Mesenchymal stem cell (in vitro differentiated cells and primary cell): ENCODE results near the gene SLC1A7.

Experiments used
- DNase-seq: peaks from one replicate; pipeline ENCODE4 v3.0.0-alpha.2; 2013
- H2AFZ ChIP-seq: one replicate; pipeline ENCODE4 v1.6.1; 2013; ENCODE audit warnings: low read depth, mild to moderate bottlenecking, control low read depth, inconsistent platforms, low read length, moderate library complexity
- H2AK5ac ChIP-seq: 2 replicates; pipeline ENCODE4 v1.6.1; 2013; ENCODE audit warnings: low read length, moderate library complexity, mild to moderate bottlenecking, inconsistent platforms; ENCODE audit not compliant: severe bottlenecking
- H2BK120ac ChIP-seq: one replicate; pipeline ENCODE4 v1.6.1; 2013; ENCODE audit warnings: low read depth, mild to moderate bottlenecking, inconsistent platforms, low read length, moderate library complexity
- H2BK12ac ChIP-seq, 2 experiments: one replicate each; pipeline ENCODE4 v1.6.1; 2013; ENCODE audit warnings: inconsistent platforms in 2 of 2, low read length in 2 of 2, mild to moderate bottlenecking in 2 of 2, moderate library complexity in 2 of 2, control low read depth in 1 of 2
- H2BK15ac ChIP-seq: one replicate; pipeline ENCODE4 v1.6.1; 2013; ENCODE audit warnings: mild to moderate bottlenecking, low read depth, inconsistent platforms; ENCODE audit not compliant: poor library complexity, severe bottlenecking
- H2BK5ac ChIP-seq: 2 replicates; pipeline ENCODE4 v1.6.1; 2013; ENCODE audit warnings: low read depth, mild to moderate bottlenecking, low read length, control low read depth, inconsistent platforms; ENCODE audit not compliant: poor library complexity, severe bottlenecking
- H3K14ac ChIP-seq, 2 experiments: one replicate each; pipeline ENCODE4 v1.6.1; 2013; ENCODE audit warnings: inconsistent platforms in 2 of 2, low read length in 2 of 2, control low read depth in 1 of 2, mild to moderate bottlenecking in 1 of 2, moderate library complexity in 1 of 2
- H3K18ac ChIP-seq, 2 experiments: one replicate each; pipeline ENCODE4 v1.6.1; 2013; ENCODE audit warnings: inconsistent platforms in 2 of 2, low read length in 2 of 2, control low read depth in 1 of 2, low read depth in 1 of 2, mild to moderate bottlenecking in 1 of 2
- H3K23ac ChIP-seq, 2 experiments: one replicate each; pipeline ENCODE4 v1.6.1; 2013; ENCODE audit warnings: inconsistent platforms in 2 of 2, low read length in 2 of 2, mild to moderate bottlenecking in 2 of 2, moderate library complexity in 2 of 2, control low read depth in 1 of 2
- H3K27ac ChIP-seq: 2 replicates; pipeline ENCODE4 v1.5.1; 2013; ENCODE audit warnings: mild to moderate bottlenecking, moderate library complexity, low read length, control low read depth, inconsistent platforms; ENCODE audit not compliant: poor library complexity, severe bottlenecking
- H3K27me3 ChIP-seq, 2 experiments: 2 replicates each; pipeline versions ENCODE4 v1.6.1 to v1.7.0; 2013; ENCODE audit warnings: low read length in 2 of 2, mild to moderate bottlenecking in 2 of 2, moderate library complexity in 2 of 2, control low read depth in 1 of 2, inconsistent platforms in 1 of 2; ENCODE audit not compliant: control insufficient read depth in 1 of 2, insufficient read depth in 1 of 2
- H3K36me3 ChIP-seq, 2 experiments: 2 replicates each; pipeline versions ENCODE4 v1.6.1 to v1.7.0; 2013; ENCODE audit warnings: low read length in 2 of 2, control low read depth in 1 of 2, inconsistent platforms in 1 of 2, low read depth in 1 of 2, mild to moderate bottlenecking in 1 of 2; ENCODE audit not compliant: insufficient read depth in 2 of 2, control insufficient read depth in 1 of 2
- H3K4ac ChIP-seq, 2 experiments: one replicate each; pipeline ENCODE4 v1.6.1; 2013; ENCODE audit warnings: inconsistent platforms in 2 of 2, low read length in 2 of 2, mild to moderate bottlenecking in 2 of 2, moderate library complexity in 2 of 2, control low read depth in 1 of 2, low read depth in 1 of 2
- H3K4me1 ChIP-seq: 2 replicates; pipeline ENCODE4 v1.6.1; 2013; ENCODE audit warnings: low read depth, low read length, control low read depth; ENCODE audit not compliant: control insufficient read depth, insufficient read depth
- H3K4me2 ChIP-seq: 2 replicates; pipeline ENCODE4 v1.6.1; 2013; ENCODE audit warnings: low read length, mild to moderate bottlenecking, inconsistent platforms; ENCODE audit not compliant: poor library complexity, severe bottlenecking
- H3K4me3 ChIP-seq, 2 experiments: 2 replicates each; pipeline versions ENCODE4 v1.5.1 to v1.7.0; 2013; ENCODE audit warnings: low read length in 2 of 2, mild to moderate bottlenecking in 2 of 2, control low read depth in 1 of 2, low read depth in 1 of 2; ENCODE audit not compliant: insufficient read depth in 1 of 2
- H3K79me1 ChIP-seq: replicated peaks from 2 replicates; pipeline ENCODE4 v1.6.1; 2013; ENCODE audit warnings: mild to moderate bottlenecking, control low read depth, low read length, inconsistent platforms; ENCODE audit not compliant: poor library complexity, severe bottlenecking
- H3K9ac ChIP-seq: 2 replicates; pipeline ENCODE4 v1.7.0; 2013; ENCODE audit warnings: mild to moderate bottlenecking, low read length, moderate library complexity
- H3K9me3 ChIP-seq: 2 replicates; pipeline ENCODE4 v1.7.0; 2013; ENCODE audit warnings: mild to moderate bottlenecking, low read length; ENCODE audit not compliant: control insufficient read depth
- H4K8ac ChIP-seq: one replicate; pipeline ENCODE4 v1.6.1; 2013; ENCODE audit warnings: inconsistent platforms, mild to moderate bottlenecking, low read length, moderate library complexity
- H4K91ac ChIP-seq: one replicate; pipeline ENCODE4 v1.6.1; 2013; ENCODE audit warnings: mild to moderate bottlenecking, low read length, inconsistent platforms
- WGBS: methylation state at CpG from one replicate; pipeline ENCODE4 v1.1.7; 2013; ENCODE audit warnings: mixed read lengths; 5-methylcytosine and 5-hydroxymethylcytosine counted together

SLC1A7 gene

DNA sequence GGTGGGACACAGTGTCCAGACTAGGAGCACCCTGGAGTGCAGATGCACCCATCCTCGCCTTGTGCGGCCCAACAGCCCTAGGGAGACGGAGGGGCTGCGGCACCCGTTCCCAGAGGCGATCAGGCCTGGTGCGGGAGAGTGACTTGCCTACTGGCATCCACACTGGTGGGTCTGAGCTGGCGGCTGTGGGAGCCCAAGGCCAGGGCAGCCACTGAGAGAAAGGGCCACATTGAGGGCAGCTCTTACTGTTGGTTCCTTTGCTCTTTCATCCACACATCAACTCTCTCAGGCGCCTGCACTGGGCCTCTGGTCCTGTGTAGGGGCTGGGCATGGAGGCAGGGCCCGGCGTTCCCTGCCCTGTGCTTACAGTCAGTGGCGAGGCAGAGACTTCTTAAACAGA is 71.8 kb downstream of the SLC1A7 start:
- Histone ChIP-seq H2BK15ac (no peak overlapping the region), H3K14ac (peak overlapping the region in 1 of 2 experiments; percentile 64), H3K4me2 (no peak overlapping the region), H3K4ac (no peak overlapping the region), H2BK5ac (no peak overlapping the region), H3K4me3 (no peak overlapping the region), H3K23ac (no peak overlapping the region), H3K36me3 (peaks cover 0 to 57% of the 10 kb centered on the region in 2 experiments), H3K18ac (peak overlapping the region in 1 of 2 experiments; percentile 16), H3K4me1 (peaks cover 3% of the 10 kb centered on the region), H4K91ac (no peak overlapping the region), H3K9ac (no peak overlapping the region), H2AK5ac (no peak overlapping the region), H3K27me3 (no peaks in the 10 kb centered on the region), H3K9me3 (no peaks in the 10 kb centered on the region), H3K79me1 (no peaks in the 10 kb centered on the region), H2AFZ (no peak overlapping the region), H2BK12ac (no peak overlapping the region), H2BK120ac (no peak overlapping the region), H3K27ac (no peak overlapping the region), H4K8ac (no peak overlapping the region)
- no peak for DNase-seq
- WGBS = 97% methylated on average over 11 of the region's 12 CpGs

DNA sequence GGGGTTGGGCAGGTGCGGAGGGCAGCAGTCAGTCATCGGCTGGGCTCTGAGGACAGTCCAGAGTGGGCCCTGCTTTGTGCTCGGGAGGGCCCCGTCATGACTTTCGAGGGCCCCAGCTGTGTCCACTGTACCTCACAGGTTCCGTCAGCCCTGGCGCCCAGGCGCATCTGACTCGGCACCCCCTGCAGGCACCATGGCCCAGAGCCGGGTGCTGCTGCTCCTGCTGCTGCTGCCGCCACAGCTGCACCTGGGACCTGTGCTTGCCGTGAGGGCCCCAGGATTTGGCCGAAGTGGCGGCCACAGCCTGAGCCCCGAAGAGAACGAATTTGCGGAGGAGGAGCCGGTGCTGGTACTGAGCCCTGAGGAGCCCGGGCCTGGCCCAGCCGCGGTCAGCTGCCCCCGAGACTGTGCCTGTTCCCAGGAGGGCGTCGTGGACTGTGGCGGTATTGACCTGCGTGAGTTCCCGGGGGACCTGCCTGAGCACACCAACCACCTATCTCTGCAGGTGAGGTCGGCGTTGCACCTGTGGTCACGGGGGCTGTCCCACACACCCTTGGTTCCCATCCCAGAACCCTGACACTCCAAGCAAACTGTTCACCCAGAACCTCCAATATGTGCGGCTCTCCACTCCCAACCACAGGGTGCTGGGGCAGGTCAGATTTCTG is 72.6 kb downstream of the SLC1A7 start:
- H3K4me3 ChIP-seq = no peak overlapping the region
- WGBS = 94% methylated on average over 31 of the region's 31 CpGs
- H2BK5ac ChIP-seq = no peak overlapping the region
- no peak overlapping the region for H3K23ac ChIP-seq
- H4K91ac ChIP-seq = no peak overlapping the region
- no peak overlapping the region for H3K27ac ChIP-seq
- no peak overlapping the region for H3K9ac ChIP-seq
- no peak overlapping the region for H3K18ac ChIP-seq
- no peak for DNase-seq
- peaks cover 0 to 3% of the 10 kb centered on the region in 2 experiments for H3K27me3 ChIP-seq
- no peak overlapping the region for H3K4ac ChIP-seq
- peaks cover 0 to 58% of the 10 kb centered on the region in 2 experiments for H3K36me3 ChIP-seq
- H3K9me3 ChIP-seq = no peaks in the 10 kb centered on the region
- H3K4me2 ChIP-seq = no peak overlapping the region
- no peak overlapping the region for H4K8ac ChIP-seq
- H2BK12ac ChIP-seq = no peak overlapping the region
- no peaks in the 10 kb centered on the region for H3K79me1 ChIP-seq
- H3K14ac ChIP-seq = no peak overlapping the region
- no peak overlapping the region for H2BK15ac ChIP-seq
- H2AK5ac ChIP-seq = no peak overlapping the region
- H3K4me1 ChIP-seq = peaks cover 3% of the 10 kb centered on the region
- H2BK120ac ChIP-seq = no peak overlapping the region
- H2AFZ ChIP-seq = no peak overlapping the region

DNA sequence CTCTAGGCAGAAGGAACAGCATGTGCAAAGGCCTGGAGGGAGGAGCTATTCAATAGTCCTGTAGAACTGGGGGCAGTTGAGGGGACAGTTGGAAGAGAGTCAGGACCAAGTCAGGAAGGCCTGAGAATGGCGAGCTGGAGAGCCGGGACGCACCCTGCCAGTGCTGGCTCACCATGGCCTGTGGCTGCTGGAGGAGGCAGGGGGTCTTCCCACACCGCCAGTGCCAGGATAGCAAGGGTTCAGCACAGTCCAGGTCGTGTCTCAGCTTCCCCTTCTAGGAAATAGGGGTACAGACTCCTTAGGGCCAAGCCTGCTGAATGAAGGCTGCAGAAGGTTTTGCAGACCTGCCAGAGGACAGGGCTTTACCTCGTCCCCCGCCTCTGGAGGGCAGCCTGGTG is 73.2 kb downstream of the SLC1A7 start:
- no peak overlapping the region for H3K9ac ChIP-seq
- no peak overlapping the region for H3K4me2 ChIP-seq
- WGBS = 87% methylated on average over 7 of the region's 7 CpGs
- H2BK15ac ChIP-seq = no peak overlapping the region
- H2BK120ac ChIP-seq = no peak overlapping the region
- no peak overlapping the region for H2BK12ac ChIP-seq
- H3K27ac ChIP-seq = no peak overlapping the region
- no peak overlapping the region for H4K91ac ChIP-seq
- H2AK5ac ChIP-seq = no peak overlapping the region
- no peak overlapping the region for H3K4me3 ChIP-seq
- no peaks in the 10 kb centered on the region for H3K9me3 ChIP-seq
- H3K4me1 ChIP-seq = peaks cover 3% of the 10 kb centered on the region
- peaks cover 0 to 7% of the 10 kb centered on the region in 2 experiments for H3K27me3 ChIP-seq
- H3K23ac ChIP-seq = no peak overlapping the region
- H3K4ac ChIP-seq = no peak overlapping the region
- no peak overlapping the region for H2BK5ac ChIP-seq
- H4K8ac ChIP-seq = no peak overlapping the region
- H3K14ac ChIP-seq = no peak overlapping the region
- peaks cover 0 to 58% of the 10 kb centered on the region in 2 experiments for H3K36me3 ChIP-seq
- H3K18ac ChIP-seq = no peak overlapping the region
- no peak overlapping the region for H2AFZ ChIP-seq
- no peak for DNase-seq
- no peaks in the 10 kb centered on the region for H3K79me1 ChIP-seq

DNA sequence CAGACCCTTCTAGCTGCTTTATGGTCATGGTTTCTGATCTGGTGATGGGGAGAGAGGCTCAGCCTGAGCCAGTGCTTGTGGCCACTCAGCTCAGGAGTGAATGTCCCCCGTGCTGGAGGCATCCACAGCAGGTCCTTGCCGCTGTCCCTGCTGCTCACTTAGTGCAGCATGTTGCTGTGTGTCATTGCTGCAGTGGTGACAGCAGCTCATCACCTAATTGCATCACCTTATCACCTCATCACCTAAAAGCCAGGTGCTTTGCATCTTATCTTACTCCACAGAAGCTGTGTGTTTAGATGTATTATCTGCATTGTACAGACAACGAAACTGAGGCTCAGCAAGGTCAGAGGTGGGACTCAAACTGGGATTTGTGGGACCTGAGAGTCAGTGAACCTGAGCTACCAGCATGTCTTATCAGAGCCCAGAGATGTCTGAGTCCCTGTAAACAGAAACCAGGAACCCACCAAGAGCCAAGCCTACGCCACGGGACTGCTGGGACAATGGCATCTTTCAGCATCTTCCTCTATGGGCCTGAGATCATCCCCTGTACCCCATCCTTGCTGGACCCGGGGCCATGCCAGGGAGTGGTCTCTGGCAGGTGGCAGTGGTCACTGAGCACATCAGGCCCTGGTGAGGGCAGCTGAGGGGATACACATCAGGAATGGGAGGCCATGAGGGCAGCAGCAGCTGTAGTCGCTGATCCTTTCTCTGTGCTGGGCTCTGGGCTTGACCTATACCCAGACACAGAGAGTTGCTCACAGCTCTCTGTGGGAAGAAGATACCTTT is 73.9 kb downstream of the SLC1A7 start:
- Histone ChIP-seq H3K4me3 (no peak overlapping the region), H3K27ac (no peak overlapping the region), H2AK5ac (no peak overlapping the region), H2BK15ac (no peak overlapping the region), H3K4me1 (peaks cover 3% of the 10 kb centered on the region), H3K36me3 (peaks cover 0 to 63% of the 10 kb centered on the region in 2 experiments), H3K9me3 (no peaks in the 10 kb centered on the region), H3K4me2 (no peak overlapping the region), H4K8ac (no peak overlapping the region), H3K79me1 (no peaks in the 10 kb centered on the region), H2AFZ (no peak overlapping the region), H2BK12ac (no peak overlapping the region), H2BK5ac (no peak overlapping the region), H3K9ac (no peak overlapping the region), H4K91ac (peak overlapping the region; percentile 54), H3K4ac (no peak overlapping the region), H3K23ac (no peak overlapping the region), H3K14ac (no peak overlapping the region), H3K18ac (no peak overlapping the region), H3K27me3 (peaks cover 0 to 14% of the 10 kb centered on the region in 2 experiments), H2BK120ac (no peak overlapping the region)
- no peak for DNase-seq
- 91% methylated on average over 7 of the region's 7 CpGs for WGBS
